ENCODE results near the gene NFYA.

The NFYA gene

GRCh38 chr6:41071923-41072835 lies 595 bp upstream of the NFYA start, which contains the start of gene OARD1:
Gene OARD1, minus strand, starts transcription at chr6:41072356. Its CDS starts 722 bp downstream, at chr6:41071634.
- peak; percentile 99 to 100 for DNase-seq (ENCODE audit: extremely low read depth in 1 of 2, low read depth in 1 of 2)

GRCh38 chr6:41073203-41073967 lies 611 bp downstream of the NFYA start:
- DNase-seq (ENCODE audit: extremely low read depth in 1 of 2, low read depth in 1 of 2), result peak; percentile 60 to 74

GRCh38 chr6:41073968-41074691 lies 1.4 kb downstream of the NFYA start:
- DNase-seq (ENCODE audit: extremely low read depth in 1 of 2, low read depth in 1 of 2), result no peak

- no peak for DNase-seq (ENCODE audit: extremely low read depth in 1 of 2, low read depth in 1 of 2)
These were observed 2.1 kb downstream of the NFYA start for GRCh38 chr6:41074692-41075436.

- DNase-seq (ENCODE audit: extremely low read depth in 1 of 2, low read depth in 1 of 2), result no peak
These were observed 3.2 kb downstream of the NFYA start for GRCh38 chr6:41075651-41076626.

GRCh38 chr6:41077536-41077935 lies 4.8 kb downstream of the NFYA start:
- DNase-seq (ENCODE audit: extremely low read depth in 1 of 2, low read depth in 1 of 2), result no peak

- no peak for DNase-seq (ENCODE audit: extremely low read depth in 1 of 2, low read depth in 1 of 2)
These were observed 5.3 kb downstream of the NFYA start for GRCh38 chr6:41078101-41078500.

- DNase-seq (ENCODE audit: extremely low read depth in 1 of 2, low read depth in 1 of 2), result no peak
These were observed 6.3 kb downstream of the NFYA start for GRCh38 chr6:41079080-41079479.

- DNase-seq (ENCODE audit: extremely low read depth in 1 of 2, low read depth in 1 of 2), result no peak
These were observed 7.8 kb downstream of the NFYA start for GRCh38 chr6:41080621-41081020.

- no peak for DNase-seq (ENCODE audit: extremely low read depth in 1 of 2, low read depth in 1 of 2)
These were observed 10.3 kb downstream of the NFYA start for GRCh38 chr6:41083072-41083471.

GRCh38 chr6:41085182-41085581 lies 12.4 kb downstream of the NFYA start:
- no peak for DNase-seq (ENCODE audit: extremely low read depth in 1 of 2, low read depth in 1 of 2)

GRCh38 chr6:41088451-41088850 lies 15.7 kb downstream of the NFYA start:
- no peak for DNase-seq (ENCODE audit: extremely low read depth in 1 of 2, low read depth in 1 of 2)

GRCh38 chr6:41090841-41091761 lies 18.3 kb downstream of the NFYA start:
- no peak for DNase-seq (ENCODE audit: extremely low read depth in 1 of 2, low read depth in 1 of 2)

GRCh38 chr6:41092421-41093140 lies 19.8 kb downstream of the NFYA start:
- no peak for DNase-seq (ENCODE audit: extremely low read depth in 1 of 2, low read depth in 1 of 2)

- no peak for DNase-seq (ENCODE audit: extremely low read depth in 1 of 2, low read depth in 1 of 2)
These were observed 21.0 kb downstream of the NFYA start for GRCh38 chr6:41093729-41094128.

GRCh38 chr6:41097467-41098090 lies 24.8 kb downstream of the NFYA start:
- DNase-seq (ENCODE audit: extremely low read depth in 1 of 2, low read depth in 1 of 2), result no peak

- DNase-seq (ENCODE audit: extremely low read depth in 1 of 2, low read depth in 1 of 2), result no peak
These were observed 25.6 kb downstream of the NFYA start for GRCh38 chr6:41098366-41098765.
